Measurements from ENCODE around the gene AGTRAP.

The AGTRAP gene

GRCh38 chr1:11707621-11708276 is 28.2 kb upstream of the AGTRAP start:
- DNase-seq: peak; percentile 52

GRCh38 chr1:11708554-11709350 is 27.2 kb upstream of the AGTRAP start:
- DNase-seq: no peak

GRCh38 chr1:11711490-11711889 is 24.4 kb upstream of the AGTRAP start:
- no peak for DNase-seq

GRCh38 chr1:11712285-11712684 is 23.7 kb upstream of the AGTRAP start:
- no peak for DNase-seq

- DNase-seq: no peak
Observed at GRCh38 chr1:11713095-11713494, 22.8 kb upstream of the AGTRAP start.

- DNase-seq: no peak
Observed at GRCh38 chr1:11714831-11715575, 20.9 kb upstream of the AGTRAP start.

- DNase-seq: no peak
Observed at GRCh38 chr1:11719313-11720032, 16.5 kb upstream of the AGTRAP start.

- DNase-seq: no peak
Observed at GRCh38 chr1:11720033-11720376, 15.9 kb upstream of the AGTRAP start.

GRCh38 chr1:11720525-11720924 is 15.4 kb upstream of the AGTRAP start:
- no peak for DNase-seq

- no peak for DNase-seq
Observed at GRCh38 chr1:11721311-11721710, 14.6 kb upstream of the AGTRAP start.

- no peak for DNase-seq
Observed at GRCh38 chr1:11722538-11722937, 13.4 kb upstream of the AGTRAP start.

GRCh38 chr1:11725616-11726015 is 10.3 kb upstream of the AGTRAP start:
- no peak for DNase-seq

- DNase-seq: no peak
Observed at GRCh38 chr1:11727119-11727518, 8.8 kb upstream of the AGTRAP start.

- DNase-seq: no peak
Observed at GRCh38 chr1:11728126-11728806, 7.7 kb upstream of the AGTRAP start.

GRCh38 chr1:11729155-11729497 is 6.8 kb upstream of the AGTRAP start:
- DNase-seq: no peak

GRCh38 chr1:11729498-11730428 is 6.2 kb upstream of the AGTRAP start:
- no peak for DNase-seq

GRCh38 chr1:11730429-11730891 is 5.5 kb upstream of the AGTRAP start:
- DNase-seq: no peak

- no peak for DNase-seq
Observed at GRCh38 chr1:11731691-11732283, 4.1 kb upstream of the AGTRAP start.

GRCh38 chr1:11733306-11733705 is 2.6 kb upstream of the AGTRAP start:
- no peak for DNase-seq

- DNase-seq: no peak
Observed at GRCh38 chr1:11735531-11735853, 444 bp upstream of the AGTRAP start.

Data from NCI-H2081 treated with DMSO at 0.1 percent for 48 hours (cell line).